ENCODE data around the gene HCFC1R1.
A peak's percentile ranks its signal among the peaks of the same experiment; 100 is the strongest.

The HCFC1R1 gene

GRCh38 chr16:3020604-3021448 lies 2.9 kb downstream of the HCFC1R1 start (continued):
- no peak for TF ChIP-seq ZBTB44 (tag by site-specific recombination; IDR thresholded peaks at IDR 0.05)
- peak; percentile 86; the same call in 1 of the 2 replicates for TF ChIP-seq ZSCAN23 (tag by site-specific recombination; IDR thresholded peaks at IDR 0.05)
- TF ChIP-seq ZNF48 (tag by site-specific recombination; IDR thresholded peaks at IDR 0.05) = no peak
- TF ChIP-seq ZNF488 (tag by site-specific recombination; IDR thresholded peaks at IDR 0.05) = no peak
- TF ChIP-seq ZNF391 (tag by site-specific recombination; IDR thresholded peaks at IDR 0.05; ENCODE audit: borderline replicate concordance, low read depth) = peak; percentile 81; the same call in 1 of the 2 replicates
- TF ChIP-seq ZSCAN16 (tag by site-specific recombination; IDR thresholded peaks at IDR 0.05) = no peak
- peak; percentile 71 for TF ChIP-seq ZNF660 (tag by site-specific recombination; IDR thresholded peaks at IDR 0.05)
- no peak for TF ChIP-seq ZNF791 (tag by site-specific recombination; IDR thresholded peaks at IDR 0.05)
- peak; percentile 23; the same call in 1 of the 2 replicates for TF ChIP-seq ZNF600 (tag by site-specific recombination; IDR thresholded peaks at IDR 0.05)
- no peak; the same call in 1 of the 2 replicates for TF ChIP-seq SP2 (tag by site-specific recombination; IDR thresholded peaks at IDR 0.05)
- TF ChIP-seq ZNF701 (tag by site-specific recombination; IDR thresholded peaks at IDR 0.05) = no peak

- peak within 1 kb of the TSS; percentile 54 for H3K27ac ChIP-seq (ENCODE audit: extremely low read depth, low read depth, low read length)
- POLR2A ChIA-PET = interaction anchor here (0.5 to 11.9 kb wide), 21 partner anchors 8 to 1056 kb away, joined by 3 to 247 read pairs (median 6); partner anchors contain the start of genes FLYWCH1, KREMEN2, PAQR4 and PGP
- TF ChIP-seq ZNF521 (tag by site-specific recombination; IDR thresholded peaks at IDR 0.05) (no peak), ZNF658 (tag by site-specific recombination; IDR thresholded peaks at IDR 0.05) (no peak), CTCF (tag by site-specific recombination; IDR thresholded peaks at IDR 0.05) (0 out of 2 replicates have a peak, but pooled peaks have one; percentile 28), KLF1 (tag by site-specific recombination; IDR thresholded peaks at IDR 0.05) (no peak), ZNF843 (tag by site-specific recombination; IDR thresholded peaks at IDR 0.05) (no peak), OSR2 (tag by site-specific recombination; IDR thresholded peaks at IDR 0.05) (no peak), ZNF274 (IDR thresholded peaks at IDR 0.05; ENCODE audit: low read length) (no peak), ZNF274 (tag by site-specific recombination; IDR thresholded peaks at IDR 0.05; ENCODE audit: borderline replicate concordance) (no peak), ZNF404 (tag by site-specific recombination; IDR thresholded peaks at IDR 0.05) (no peak), ZNF324 (tag by site-specific recombination; IDR thresholded peaks at IDR 0.05) (no peak), ZNF449 (tag by site-specific recombination; IDR thresholded peaks at IDR 0.05) (no peak), SP7 (tag by site-specific recombination; IDR thresholded peaks at IDR 0.05) (no peak), ZSCAN16 (tag by site-specific recombination; IDR thresholded peaks at IDR 0.05) (no peak), ATF2 (tag by site-specific recombination; IDR thresholded peaks at IDR 0.05; ENCODE audit: low read depth) (no peak), ZNF677 (tag by site-specific recombination; IDR thresholded peaks at IDR 0.05) (0 out of 2 replicates have a peak, but pooled peaks have one; percentile 8), SP3 (tag by site-specific recombination; IDR thresholded peaks at IDR 0.05) (no peak), ZNF341 (tag by site-specific recombination; IDR thresholded peaks at IDR 0.05; ENCODE audit: low read depth) (no peak), ZNF571 (tag by site-specific recombination; IDR thresholded peaks at IDR 0.05) (no peak), ZNF654 (tag by site-specific recombination; IDR thresholded peaks at IDR 0.05; ENCODE audit: low read depth) (no peak), ZNF473 (tag by site-specific recombination; IDR thresholded peaks at IDR 0.05) (no peak), ZNF366 (tag by site-specific recombination; conservative IDR thresholded peaks at IDR 0.05) (no peak)
Measured at GRCh38 chr16:3020247-3020603, 3.5 kb downstream of the HCFC1R1 start, which contains the start of gene TNFRSF12A. Gene TNFRSF12A (plus strand): TSS chr16:3020368. CDS start chr16:3020398, 30 bp downstream.

More at GRCh38 chr16:3020247-3020603, 3.5 kb downstream of the HCFC1R1 start, which contains the start of gene TNFRSF12A:
- CTCF ChIA-PET = interaction anchor here (1.1 to 4.1 kb wide), 6 partner anchors 8 to 18 kb away, joined by 3 to 41 read pairs (median 10); no protein-coding TSS in a partner anchor
- peak within 1 kb of the TSS; percentile 75 for H3K4me3 ChIP-seq (ENCODE audit: low read depth, low read length)
- no peaks in the 10 kb centered on the region for H3K36me3 ChIP-seq (ENCODE audit: control insufficient read depth in 2 of 2, insufficient read depth in 1 of 2, low read length in 2 of 2)
- H3K4me1 ChIP-seq (ENCODE audit: control insufficient read depth, insufficient read depth, low read length) = peaks cover 21% of the 10 kb centered on the region
- no peaks in the 10 kb centered on the region for H3K9me3 ChIP-seq (ENCODE audit: control insufficient read depth, insufficient read depth, low read depth, low read length)

Data from HEK293 (cell line).